ENCODE measurements around the gene CEP170B. TPM values are rescaled to one million over a fixed set of nuclear protein-coding genes. Genes with fewer than 3 reads are reported as not detected.

The CEP170B gene
- total and polyA plus RNA-seq, 2 of the 8 experiments (the other 6 are each of a cell fraction or from before 2014, with no cell fraction given) = 9.1 to 33.8 TPM

GRCh38 chr14:104926619-104927431, 61.8 kb downstream of the CEP170B start:
- CTCF ChIA-PET (ENCODE audit: partially characterized antibody) = interaction anchor here (1.0 to 2.2 kb wide), 7 partner anchors 10 to 139 kb away, joined by 3 to 8 read pairs (median 3); partner anchors contain the start of gene GPR132

More at GRCh38 chr14:104926619-104927431, 61.8 kb downstream of the CEP170B start:
- Histone ChIP-seq H4K20me1 (replicated peaks in 1 of 2; ENCODE audit: control insufficient read depth in 1 of 2, insufficient read depth in 2 of 2, low read length in 2 of 2) (peaks cover 0 to 2% of the 10 kb centered on the region in 2 experiments), H2AK5ac (ENCODE audit: low read depth, low read length) (no peak overlapping the region), H3K14ac (ENCODE audit: insufficient read length) (no peak overlapping the region), H3K79me2 (ENCODE audit: control insufficient read depth in 1 of 2, insufficient read depth in 2 of 2, low read length in 2 of 2) (no peaks in the 10 kb centered on the region), H4K5ac (ENCODE audit: insufficient read length, low read depth, low read length) (no peak overlapping the region), H3K4ac (replicated peaks; ENCODE audit: insufficient read length, low read depth, low read length) (no peak overlapping the region), H2BK20ac (ENCODE audit: low read length) (no peak overlapping the region), H3K4me1 (replicated peaks in 1 of 4; ENCODE audit: control insufficient read depth in 3 of 4, insufficient read depth in 4 of 4, low read length in 3 of 4) (peaks cover 0 to 6% (median 0%) of the 10 kb centered on the region in 4 experiments; a peak in 5 of 7 replicates), H3K18ac (ENCODE audit: extremely low read depth, low read length) (no peak overlapping the region), H3K23me2 (ENCODE audit: low read depth, low read length) (no peaks in the 10 kb centered on the region; the same call in 1 of the 2 replicates), H3K56ac (replicated peaks; ENCODE audit: insufficient read length, low read depth, low read length) (no peak overlapping the region), H3K4me3 (ENCODE audit: extremely low read depth in 1 of 4, insufficient read depth in 2 of 4, low read depth in 3 of 4, low read length in 4 of 4) (no peak overlapping the region), H3K9ac (replicated peaks in 1 of 4; ENCODE audit: extremely low read depth in 1 of 4, low read depth in 3 of 4, low read length in 3 of 4) (no peak overlapping the region), H3K23ac (ENCODE audit: insufficient read length) (no peak overlapping the region), H3K27me3 (replicated peaks in 1 of 4; ENCODE audit: control insufficient read depth in 3 of 4, extremely low read depth in 1 of 4, insufficient read depth in 3 of 4, low read length in 3 of 4) (peaks cover 8 to 24% (median 18%) of the 10 kb centered on the region in 4 experiments), H3K9me3 (ENCODE audit: insufficient read depth in 2 of 2, low read depth in 1 of 2, low read length in 1 of 2) (no peaks in the 10 kb centered on the region; a peak in 1 of 4 replicates), H2BK15ac (ENCODE audit: low read length) (no peak overlapping the region), H4K8ac (ENCODE audit: extremely low read depth, insufficient read depth, low read length) (peak overlapping the region; percentile 43), H3K4me2 (ENCODE audit: insufficient read depth in 1 of 2, low read depth in 2 of 2, low read length in 2 of 2) (no peak overlapping the region), H2BK120ac (replicated peaks; ENCODE audit: low read depth, low read length) (no peak overlapping the region), H3K36me3 (ENCODE audit: control insufficient read depth in 2 of 4, insufficient read depth in 4 of 4, low read length in 3 of 4) (no peaks in the 10 kb centered on the region), H3K27ac (ENCODE audit: low read depth, low read length) (no peak overlapping the region), H3K79me1 (ENCODE audit: low read depth, low read length) (no peaks in the 10 kb centered on the region), H2AFZ (ENCODE audit: low read length) (no peak overlapping the region), H2BK5ac (ENCODE audit: low read depth, low read length) (no peak overlapping the region), H4K91ac (replicated peaks; ENCODE audit: insufficient read length, low read length) (no peak overlapping the region), H2BK12ac (ENCODE audit: low read depth, low read length) (no peak overlapping the region)
- FAIRE-seq (no peak), DNase-seq (ENCODE audit: low read depth in 1 of 2, low spot score in 2 of 2) (no peak)
- 92% methylated on average over 21 of the region's 21 CpGs; no CpG with 5 or more reads in 1 of the 2 experiments for WGBS, 2 experiments (ENCODE audit: extremely low coverage in 1 of 2, insufficient coverage in 1 of 2, insufficient read length in 1 of 2, insufficient replicate concordance in 2 of 2, low coverage in 1 of 2, low lambda C conversion rate in 2 of 2, missing lambda C conversion rate in 1 of 2)
- no peak for TF ChIP-seq MAFK (IDR thresholded peaks at IDR 0.05; ENCODE audit: low read depth, low read length)
- peak in 1 of 3 experiments; percentile 16; a peak in 2 of 4 replicates for TF ChIP-seq CTCF (IDR thresholded peaks at IDR 0.05; ENCODE audit: control extremely low read depth in 1 of 3, insufficient read depth in 1 of 3, low read depth in 1 of 3, low read length in 3 of 3)
- POLR2A ChIA-PET (ENCODE audit: partially characterized antibody) = interaction anchor here (0.6 to 0.8 kb wide), 2 partner anchors 10 to 471 kb away, joined by 3 read pairs; no protein-coding TSS in a partner anchor

All from H1 (cell line).